IPS-18a (cell line): ENCODE data around the gene ARPIN.
"Not testable (repeated sequence)": the region's sequence is repeated elsewhere in the genome, so short reads cannot be mapped to it uniquely, and the experiment has no call there.

ENCODE experiments used
- H3K27ac ChIP-seq: one replicate; pipeline ENCODE4 v1.5.1; 2013; ENCODE audit warnings: low read length
- H3K27me3 ChIP-seq: one replicate; pipeline ENCODE4 v1.6.1; 2013; ENCODE audit warnings: mild to moderate bottlenecking, low read length; ENCODE audit not compliant: control insufficient read depth, insufficient read depth
- H3K36me3 ChIP-seq: one replicate; pipeline ENCODE4 v1.6.1; 2013; ENCODE audit warnings: low read depth, low read length; ENCODE audit not compliant: control insufficient read depth
- H3K4me1 ChIP-seq: one replicate; pipeline ENCODE4 v1.6.1; 2013; ENCODE audit warnings: low read depth, low read length; ENCODE audit not compliant: control insufficient read depth
- H3K4me3 ChIP-seq: one replicate; pipeline ENCODE4 v1.5.1; 2013; ENCODE audit warnings: low read length
- H3K9ac ChIP-seq: one replicate; pipeline ENCODE4 v1.6.1; 2013; ENCODE audit warnings: mild to moderate bottlenecking, low read length, moderate library complexity
- H3K9me3 ChIP-seq: one replicate; pipeline ENCODE4 v1.6.1; 2013; ENCODE audit warnings: low read depth, low read length; ENCODE audit not compliant: control insufficient read depth

The ARPIN gene

DNA sequence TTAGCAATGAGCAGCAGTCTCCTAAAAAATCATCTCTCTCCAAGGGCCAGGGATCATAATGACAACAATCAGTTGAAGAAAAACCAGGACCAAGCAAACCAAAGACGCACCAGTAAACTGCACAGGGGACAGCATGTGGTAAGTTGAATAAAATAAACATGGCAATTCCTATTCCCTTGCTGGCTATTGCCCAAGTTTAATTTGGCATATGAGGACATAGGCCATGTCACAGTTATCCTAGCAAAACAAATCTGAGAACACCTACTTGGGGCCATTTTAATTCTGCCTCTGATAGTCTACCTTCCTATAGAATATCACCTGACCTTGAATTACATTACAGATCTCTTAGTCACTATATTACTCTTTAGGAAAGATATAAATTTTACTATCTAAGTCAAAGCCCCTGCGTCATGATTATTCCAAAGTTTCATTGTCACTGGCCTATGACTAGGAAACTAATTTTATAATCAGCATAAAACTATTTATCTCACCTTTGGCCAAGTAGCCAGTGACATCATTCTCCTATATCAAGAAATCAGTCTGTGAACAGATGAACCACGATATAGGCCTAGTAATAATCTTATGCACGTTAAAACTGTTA, 42.0 kb downstream of the ARPIN start:
- no peaks in the 10 kb centered on the region for H3K9me3 ChIP-seq
- H3K9ac ChIP-seq: no peak overlapping the region
- no peak overlapping the region for H3K27ac ChIP-seq
- no peaks in the 10 kb centered on the region for H3K4me1 ChIP-seq
- peaks cover 18% of the 10 kb centered on the region for H3K36me3 ChIP-seq
- no peak overlapping the region for H3K4me3 ChIP-seq
- no peaks in the 10 kb centered on the region for H3K27me3 ChIP-seq

DNA sequence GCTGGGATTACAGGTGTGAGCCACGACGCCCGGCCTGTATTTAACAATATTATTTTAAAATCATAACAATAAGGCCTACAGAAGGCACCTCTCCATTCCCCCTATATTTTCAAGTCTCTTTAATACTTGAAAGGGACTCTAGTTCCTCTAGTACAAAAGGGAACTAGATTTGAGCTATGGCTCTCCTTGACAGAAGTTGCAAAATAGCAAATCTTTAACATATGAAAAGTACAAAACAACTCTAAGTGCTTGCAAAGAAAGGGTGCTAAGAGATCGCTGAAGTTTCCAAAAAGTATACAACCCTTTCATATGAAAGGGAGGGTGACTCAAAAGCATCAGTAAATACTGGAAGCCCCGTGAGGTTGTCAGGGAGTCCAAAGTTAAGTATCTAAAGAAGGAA, 42.7 kb downstream of the ARPIN start:
- Histone ChIP-seq H3K4me3 (no peak overlapping the region), H3K9me3 (no peaks in the 10 kb centered on the region), H3K4me1 (no peaks in the 10 kb centered on the region), H3K27me3 (no peaks in the 10 kb centered on the region), H3K27ac (no peak overlapping the region), H3K36me3 (peaks cover 23% of the 10 kb centered on the region), H3K9ac (no peak overlapping the region)

DNA sequence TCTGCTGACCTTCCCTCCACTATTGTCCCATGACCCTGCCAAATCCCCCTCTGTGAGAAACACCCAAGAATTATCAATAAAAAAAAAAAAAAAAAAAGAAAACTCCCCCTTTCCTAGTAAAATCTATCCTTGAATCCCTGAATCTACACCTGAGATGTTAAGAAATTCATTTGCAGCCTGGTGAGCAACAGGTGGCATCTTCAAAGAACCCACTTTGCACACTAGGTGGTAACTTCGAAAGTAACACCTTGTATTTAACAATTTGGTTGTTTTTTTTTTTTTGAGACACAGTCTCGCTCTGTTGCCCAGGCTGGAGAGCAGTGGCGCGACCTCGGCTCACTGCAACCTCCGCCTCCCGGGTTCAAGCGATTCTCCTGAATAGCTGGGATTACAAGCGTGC, 43.3 kb downstream of the ARPIN start:
- H3K4me1 ChIP-seq, H3K27ac ChIP-seq, H3K9ac ChIP-seq, H3K9me3 ChIP-seq, H3K27me3 ChIP-seq, H3K4me3 ChIP-seq: not testable (repeated sequence)
- H3K36me3 ChIP-seq: peaks cover 23% of the 10 kb centered on the region

DNA sequence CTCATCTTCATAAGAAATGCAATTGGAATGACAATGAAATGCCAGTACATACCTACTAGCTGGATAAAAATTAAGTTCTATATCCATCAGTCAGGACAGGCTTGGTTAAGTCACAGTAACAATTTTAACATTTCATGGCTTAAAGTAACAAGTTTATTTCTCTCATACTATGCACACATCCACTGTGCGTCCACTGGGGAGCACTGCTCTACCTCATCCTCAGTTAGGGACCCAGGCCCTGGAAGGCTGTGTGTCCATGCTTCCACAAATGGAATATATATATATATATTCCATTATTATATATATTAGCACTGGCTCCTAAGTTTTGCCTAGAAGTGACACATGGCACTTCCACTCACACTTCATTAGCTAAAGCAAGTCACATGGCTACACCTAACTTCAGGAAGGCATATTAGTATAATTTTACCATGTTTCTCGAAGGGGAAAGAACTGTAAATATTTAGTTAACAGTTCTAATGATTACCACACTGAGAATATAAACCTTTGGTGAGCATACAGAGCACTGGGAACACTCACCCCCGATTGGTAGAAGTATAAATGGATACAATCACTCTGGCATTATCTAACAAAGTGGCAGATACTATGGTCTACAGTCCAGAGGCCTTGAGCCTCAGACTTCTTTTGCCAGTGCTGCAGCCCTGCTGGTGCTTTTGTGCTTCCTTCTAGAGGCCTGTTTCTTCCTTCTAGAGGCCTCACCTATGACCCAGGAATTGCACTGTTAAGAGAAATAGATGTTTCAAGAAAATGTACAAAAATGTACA, 47.6 kb downstream of the ARPIN start:
- Histone ChIP-seq H3K36me3 (peaks cover 19% of the 10 kb centered on the region), H3K9ac (no peak overlapping the region), H3K4me3 (no peak overlapping the region), H3K27me3 (no peaks in the 10 kb centered on the region), H3K9me3 (no peaks in the 10 kb centered on the region), H3K27ac (no peak overlapping the region), H3K4me1 (no peaks in the 10 kb centered on the region)

DNA sequence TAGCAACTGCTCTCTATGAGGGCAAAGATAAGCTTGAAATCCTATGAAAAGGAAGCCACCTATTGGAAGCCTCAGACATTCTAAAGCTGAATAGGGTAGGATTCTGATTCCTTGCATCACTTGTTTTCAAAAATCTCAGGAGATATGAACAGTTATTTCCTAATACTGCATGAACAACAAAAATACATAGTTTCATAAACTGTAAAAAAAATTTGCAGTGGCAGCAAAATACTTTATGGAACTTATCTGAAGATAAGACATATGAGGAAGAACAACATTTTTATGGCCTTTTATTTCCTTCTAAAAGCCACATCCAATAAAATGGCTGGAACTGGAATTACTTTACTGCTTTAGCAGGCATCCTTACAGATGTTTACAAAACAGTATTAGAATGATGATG, 48.8 kb downstream of the ARPIN start:
- Histone ChIP-seq H3K9me3 (no peaks in the 10 kb centered on the region), H3K4me3 (no peak overlapping the region), H3K27ac (no peak overlapping the region), H3K9ac (no peak overlapping the region), H3K4me1 (no peaks in the 10 kb centered on the region), H3K27me3 (no peaks in the 10 kb centered on the region), H3K36me3 (peaks cover 19% of the 10 kb centered on the region)

DNA sequence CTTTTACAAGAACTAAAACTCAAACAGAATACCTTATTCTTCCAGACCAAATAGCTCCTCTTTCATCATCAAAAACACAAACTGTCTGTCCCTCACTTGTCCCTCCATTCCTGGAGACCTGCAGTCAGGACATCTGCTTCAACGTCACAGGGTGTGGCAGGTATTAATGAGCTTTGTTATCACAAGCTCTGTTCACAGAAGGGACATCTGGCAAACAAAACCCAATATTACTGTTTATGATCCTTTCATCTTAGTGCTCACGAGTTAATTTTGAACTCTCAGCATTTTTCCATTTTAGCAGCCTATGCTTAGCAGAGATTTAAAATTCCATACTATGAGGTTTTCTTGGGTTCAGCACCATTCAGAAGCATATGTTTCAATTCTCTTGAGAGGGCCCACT, 51.9 kb downstream of the ARPIN start:
- no peaks in the 10 kb centered on the region for H3K27me3 ChIP-seq
- H3K27ac ChIP-seq: no peak overlapping the region
- H3K4me3 ChIP-seq: no peak overlapping the region
- no peaks in the 10 kb centered on the region for H3K9me3 ChIP-seq
- no peak overlapping the region for H3K9ac ChIP-seq
- no peaks in the 10 kb centered on the region for H3K4me1 ChIP-seq
- H3K36me3 ChIP-seq: peaks cover 19% of the 10 kb centered on the region

DNA sequence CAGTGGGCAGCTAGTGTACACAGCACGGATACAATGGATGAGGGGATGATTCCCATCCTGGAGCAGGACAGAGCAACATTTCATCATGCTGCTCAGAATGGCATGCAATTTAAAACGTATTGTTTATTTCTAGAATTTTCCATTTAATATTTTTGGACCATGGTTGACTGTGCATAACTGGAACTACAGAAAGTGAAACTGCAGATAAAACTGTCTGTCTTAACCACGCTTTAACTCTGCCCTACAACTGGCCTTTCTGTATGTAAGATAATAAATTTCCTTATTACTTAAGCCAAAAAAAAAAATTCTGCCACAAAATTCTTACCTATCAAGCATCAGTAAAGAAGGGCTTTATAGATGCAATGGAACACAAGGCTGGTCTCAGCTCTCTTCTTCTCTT, 52.3 kb downstream of the ARPIN start:
- Histone ChIP-seq H3K9ac (no peak overlapping the region), H3K4me3 (no peak overlapping the region), H3K36me3 (peaks cover 17% of the 10 kb centered on the region), H3K9me3 (no peaks in the 10 kb centered on the region), H3K27ac (no peak overlapping the region), H3K27me3 (no peaks in the 10 kb centered on the region), H3K4me1 (no peaks in the 10 kb centered on the region)

DNA sequence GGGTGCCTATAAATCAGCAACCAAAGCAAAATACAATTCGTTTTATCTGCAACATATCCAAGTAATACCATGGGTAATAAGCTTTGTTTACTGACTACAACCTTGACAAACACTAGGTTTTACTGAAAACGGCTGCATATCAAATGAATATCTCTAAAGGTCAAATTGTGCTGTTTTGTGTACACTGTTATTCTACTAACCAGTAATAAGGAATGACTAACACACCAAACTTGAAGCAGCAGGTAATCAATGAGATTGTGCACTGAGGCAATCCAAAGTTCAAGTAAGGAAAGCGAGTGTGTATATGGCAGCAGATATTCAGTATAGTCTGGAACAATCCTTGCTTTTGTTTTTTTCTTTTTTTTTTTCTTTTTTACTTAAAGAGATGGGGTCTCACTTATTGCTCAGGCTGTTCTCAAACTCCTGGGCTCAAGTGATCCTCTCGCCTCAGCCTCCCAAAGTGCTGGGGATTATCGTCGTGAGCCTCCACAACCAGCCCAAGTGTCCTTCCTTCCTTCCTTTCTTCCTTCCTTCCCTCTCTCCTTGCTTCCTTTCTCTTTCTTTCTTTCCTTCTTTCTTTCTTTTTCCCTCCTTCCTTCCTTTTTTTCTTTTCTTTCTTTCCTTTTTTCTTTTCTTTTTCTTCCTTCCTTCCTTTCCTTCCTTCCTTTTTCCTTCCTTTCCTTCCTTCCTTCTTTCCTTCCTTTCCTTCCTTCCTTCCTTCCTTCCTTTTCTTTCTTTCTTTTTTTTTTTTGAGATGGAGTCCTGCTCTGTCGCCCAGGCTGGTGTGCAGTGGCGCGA, 53.9 kb downstream of the ARPIN start:
- Histone ChIP-seq H3K27me3 (no peaks in the 10 kb centered on the region), H3K27ac (no peak overlapping the region), H3K4me1 (no peaks in the 10 kb centered on the region), H3K4me3 (no peak overlapping the region), H3K36me3 (peaks cover 11% of the 10 kb centered on the region), H3K9me3 (no peaks in the 10 kb centered on the region), H3K9ac (no peak overlapping the region)

DNA sequence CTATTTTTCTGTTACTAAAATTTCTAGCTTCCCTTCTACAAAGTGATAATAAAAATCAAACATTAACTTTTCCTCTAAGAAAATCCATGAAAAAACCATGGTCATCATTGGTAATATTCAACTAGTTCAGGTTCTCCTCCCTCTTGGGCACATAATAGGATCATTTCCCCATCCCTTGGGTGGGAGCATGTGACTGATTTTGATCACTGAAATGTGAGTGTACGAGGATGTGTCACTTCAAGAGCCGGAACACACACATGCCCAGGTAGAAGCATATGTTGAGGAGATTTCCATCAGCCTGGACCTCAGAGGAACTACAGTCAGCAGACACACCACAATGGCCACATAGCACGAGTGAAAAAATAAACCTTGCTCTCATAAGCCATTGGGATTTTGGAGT, 55.1 kb downstream of the ARPIN start:
- Histone ChIP-seq H3K4me1 (no peaks in the 10 kb centered on the region), H3K36me3 (peaks cover 11% of the 10 kb centered on the region), H3K27ac (no peak overlapping the region), H3K9ac (no peak overlapping the region), H3K27me3 (no peaks in the 10 kb centered on the region), H3K4me3 (no peak overlapping the region), H3K9me3 (no peaks in the 10 kb centered on the region)

DNA sequence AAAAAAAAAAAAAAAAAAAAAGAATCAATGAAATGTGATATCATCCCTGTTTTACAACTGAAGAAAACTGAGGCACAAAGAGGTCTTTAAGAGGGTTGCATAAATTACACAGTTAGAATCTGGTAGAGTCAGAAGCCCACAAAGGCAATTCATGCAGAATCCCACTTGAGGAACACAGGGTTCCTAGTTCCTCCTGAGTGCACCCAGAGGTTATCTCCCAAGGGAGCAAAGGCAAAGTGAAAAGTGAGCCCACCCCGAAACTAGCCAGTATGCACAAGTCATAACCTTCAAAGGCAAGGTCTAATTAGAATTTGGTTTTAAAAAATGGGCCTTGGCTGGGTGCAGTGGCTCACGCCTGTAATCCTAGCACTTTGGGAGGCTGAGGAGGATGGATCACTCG, 56.8 kb downstream of the ARPIN start:
- H3K9ac ChIP-seq: no peak overlapping the region
- no peaks in the 10 kb centered on the region for H3K4me1 ChIP-seq
- no peaks in the 10 kb centered on the region for H3K9me3 ChIP-seq
- H3K4me3 ChIP-seq: no peak overlapping the region
- no peak overlapping the region for H3K27ac ChIP-seq
- peaks cover 5% of the 10 kb centered on the region for H3K36me3 ChIP-seq
- H3K27me3 ChIP-seq: no peaks in the 10 kb centered on the region

DNA sequence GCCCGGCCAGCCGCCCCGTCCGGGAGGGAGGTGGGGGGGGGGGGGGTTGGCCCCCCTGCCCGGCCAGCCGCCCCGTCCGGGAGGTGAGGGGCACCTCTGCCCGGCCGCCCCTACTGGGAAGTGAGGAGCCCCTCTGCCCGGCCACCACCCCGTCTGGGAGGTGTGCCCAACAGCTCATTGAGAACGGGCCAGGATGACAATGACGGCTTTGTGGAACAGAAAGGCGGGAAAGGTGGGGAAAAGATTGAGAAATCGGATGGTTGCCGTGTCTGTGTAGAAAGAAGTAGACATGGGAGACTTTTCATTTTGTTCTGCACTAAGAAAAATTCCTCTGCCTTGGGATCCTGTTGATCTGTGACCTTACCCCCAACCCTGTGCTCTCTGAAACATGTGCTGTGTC, 57.9 kb downstream of the ARPIN start:
- not testable (repeated sequence) for H3K36me3 ChIP-seq, H3K9ac ChIP-seq, H3K9me3 ChIP-seq, H3K4me3 ChIP-seq, H3K27ac ChIP-seq, H3K4me1 ChIP-seq, H3K27me3 ChIP-seq
